GM18511 (cell line): ENCODE measurements around the gene AVEN.

Experiments used
- ATAC-seq: cut with Tn5 transposase; IDR thresholded peaks from one replicate; pipeline ENCODE4 v1.9.1; 2021; ENCODE audit warnings: mild to moderate bottlenecking, moderate library complexity; ENCODE audit not compliant: unreplicated experiment

AVEN gene

GRCh38 chr15:33926260-33926659 lies 112.7 kb downstream of the AVEN start:
- no peak for ATAC-seq

GRCh38 chr15:33923446-33923845 lies 115.6 kb downstream of the AVEN start:
- ATAC-seq, result no peak

GRCh38 chr15:33915571-33916407 lies 123.2 kb downstream of the AVEN start:
- no peak for ATAC-seq

- no peak for ATAC-seq
Observed at GRCh38 chr15:33913459-33913858, 125.5 kb downstream of the AVEN start.

- ATAC-seq, result no peak
Observed at GRCh38 chr15:33912326-33912725, 126.7 kb downstream of the AVEN start.

GRCh38 chr15:33910741-33911140 lies 128.3 kb downstream of the AVEN start:
- no peak for ATAC-seq

- no peak for ATAC-seq
Observed at GRCh38 chr15:33908406-33908805, 130.6 kb downstream of the AVEN start.

GRCh38 chr15:33907326-33907725 lies 131.7 kb downstream of the AVEN start:
- ATAC-seq, result no peak

- no peak for ATAC-seq
Observed at GRCh38 chr15:33903661-33904060, 135.3 kb downstream of the AVEN start.

GRCh38 chr15:33902043-33902442 lies 137.0 kb downstream of the AVEN start:
- no peak for ATAC-seq

GRCh38 chr15:33894193-33894592 lies 144.8 kb downstream of the AVEN start:
- peak; percentile 80 for ATAC-seq

- no peak for ATAC-seq
Observed at GRCh38 chr15:33888176-33888575, 150.8 kb downstream of the AVEN start.

GRCh38 chr15:33882921-33883320 lies 156.1 kb downstream of the AVEN start:
- ATAC-seq, result no peak

GRCh38 chr15:33874156-33874555 lies 164.8 kb downstream of the AVEN start:
- ATAC-seq, result no peak

GRCh38 chr15:33872416-33873106 lies 166.4 kb downstream of the AVEN start:
- ATAC-seq, result no peak

GRCh38 chr15:33871980-33872379 lies 167.0 kb downstream of the AVEN start:
- ATAC-seq, result no peak

GRCh38 chr15:33866101-33866737 lies 172.8 kb downstream of the AVEN start:
- ATAC-seq, result no peak

- ATAC-seq, result no peak
Observed at GRCh38 chr15:33865416-33865815, 173.6 kb downstream of the AVEN start.

GRCh38 chr15:33864360-33865075 lies 174.5 kb downstream of the AVEN start:
- no peak for ATAC-seq

- no peak for ATAC-seq
Observed at GRCh38 chr15:33860754-33861153, 178.2 kb downstream of the AVEN start.

- ATAC-seq, result no peak
Observed at GRCh38 chr15:33859992-33860545, 178.9 kb downstream of the AVEN start.
